Activated CD8-positive, alpha-beta T cell treated with anti-CD3 and anti-CD28 coated beads for 36 hours (primary cell): ENCODE results near the gene RABL6. TPM values are rescaled to one million over a fixed set of nuclear protein-coding genes. Genes with fewer than 3 reads are reported as not detected.
"Not testable (repeated sequence)": the region's sequence is repeated elsewhere in the genome, so short reads cannot be mapped to it uniquely, and the experiment has no call there.

Experiments used
- ATAC-seq: fragments of 200-7000 bp; cut with Tn5 transposase; one replicate; pipeline ENCODE4 v1.10.0; 2021; ENCODE audit warnings: mild to moderate bottlenecking, moderate library complexity
- CTCF ChIA-PET: fragments of 350-600 bp; sonication (Branson Sonifier 250); formaldehyde crosslinking; loops from one replicate; lab custom pipeline; 2021; ENCODE audit warnings: antibody characterized with exemption; lab: Charles Lee
- POLR2A ChIA-PET: fragments of 350-600 bp; sonication (Branson Sonifier 250); formaldehyde crosslinking; loops from one replicate; lab custom pipeline; 2021; ENCODE audit warnings: antibody characterized with exemption; lab: Charles Lee
- DNase-seq: peaks from one replicate; pipeline ENCODE4 v3.0.0-alpha.2; 2020
- H3K27ac Mint-ChIP-seq: one replicate; pipeline ENCODE4 v1.8.0; 2021; ENCODE audit warnings: mild to moderate bottlenecking, mixed read lengths
- H3K27me3 Mint-ChIP-seq: one replicate; pipeline ENCODE4 v1.8.0; 2021; ENCODE audit warnings: mixed read lengths
- H3K36me3 Mint-ChIP-seq: one replicate; pipeline ENCODE4 v1.8.0; 2021; ENCODE audit warnings: low read depth, mixed read lengths
- H3K4me1 Mint-ChIP-seq: one replicate; pipeline ENCODE4 v1.8.0; 2021; ENCODE audit warnings: low read depth, mixed read lengths
- H3K4me3 Mint-ChIP-seq: one replicate; pipeline ENCODE4 v1.8.0; 2021; ENCODE audit warnings: mild to moderate bottlenecking, moderate library complexity, mixed read lengths
- H3K9me3 Mint-ChIP-seq: one replicate; pipeline ENCODE4 v1.8.0; 2021; ENCODE audit warnings: mixed read lengths
- intact Hi-C: fragments of 100-400 bp; cut with micrococcal nuclease; formaldehyde crosslinking; loops from one replicate; pipeline ENCODE4 v1.10.0; 2022
- total RNA-seq, 2 experiments: library from RNA; stranded (reverse); gene quantifications; one replicate each; pipeline ENCODE4 v1.2.3, GENCODE V29; 2021
- TF ChIP-seq, protein P1 (sequence below): fragments of 200-600 bp; IDR thresholded peaks from one replicate; pipeline ENCODE4 v1.8.0; 2022; ENCODE audit warnings: antibody characterized with exemption, mild to moderate bottlenecking

The RABL6 gene
- total RNA-seq, 2 experiments from 2014 or later, result 85.6 to 86.6 TPM

DNA sequence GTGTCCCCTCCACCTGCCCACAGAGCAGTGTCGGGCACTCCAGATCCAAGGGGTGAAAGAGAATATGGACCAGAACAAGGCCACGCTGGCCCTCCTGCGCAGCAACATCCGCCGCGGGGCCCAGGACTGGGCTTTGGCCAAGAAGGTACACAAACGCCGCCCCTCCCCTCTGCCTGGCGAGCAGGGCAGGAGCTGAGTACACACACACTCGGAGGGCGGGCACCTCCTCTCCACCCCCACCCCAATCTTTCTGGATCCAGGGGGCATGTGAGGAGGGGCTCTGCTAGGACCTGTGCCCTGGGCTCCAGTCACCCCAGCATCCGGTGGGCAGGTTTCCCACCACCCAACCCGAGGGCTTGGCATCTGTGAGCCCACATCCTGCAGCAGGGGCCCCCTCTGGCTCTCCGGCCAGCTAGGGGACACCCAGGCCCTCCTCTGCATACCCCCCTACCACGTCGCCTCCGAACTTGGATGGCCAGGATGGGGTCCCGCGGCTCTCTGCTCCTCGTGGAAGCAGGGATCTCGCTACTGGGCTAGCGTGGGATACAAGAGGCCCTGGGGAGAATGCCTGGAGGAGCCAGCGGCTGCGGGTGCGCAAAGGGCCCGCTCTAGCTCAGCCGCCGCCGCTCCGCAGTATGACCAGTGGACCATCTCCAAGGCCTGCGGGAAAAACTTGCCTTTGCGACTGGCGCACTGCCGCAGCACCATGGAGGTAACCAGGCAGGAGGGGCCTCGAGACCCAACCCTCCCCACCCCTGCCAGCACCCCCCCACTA lies 8.5 kb upstream of the RABL6 start:
- peaks cover 11% of the 10 kb centered on the region for H3K27me3 Mint-ChIP-seq
- H3K36me3 Mint-ChIP-seq, result no peaks in the 10 kb centered on the region
- H3K4me3 Mint-ChIP-seq, result peak overlapping the region; percentile 72
- ATAC-seq (no peak), DNase-seq (no peak)
- ChIA-PET POLR2A (interaction anchor here (0.6 to 1.5 kb wide), 2 partner anchors 71 to 146 kb away, joined by 3 to 4 read pairs; partner anchors contain the start of gene C8G), CTCF (interaction anchor here (2.0 kb wide), 1 partner anchor 236 kb away, joined by 7 read pairs; no protein-coding TSS in a partner anchor)
- no peak overlapping the region for H3K27ac Mint-ChIP-seq
- H3K9me3 Mint-ChIP-seq, result no peaks in the 10 kb centered on the region
- TF ChIP-seq, protein P1, sequence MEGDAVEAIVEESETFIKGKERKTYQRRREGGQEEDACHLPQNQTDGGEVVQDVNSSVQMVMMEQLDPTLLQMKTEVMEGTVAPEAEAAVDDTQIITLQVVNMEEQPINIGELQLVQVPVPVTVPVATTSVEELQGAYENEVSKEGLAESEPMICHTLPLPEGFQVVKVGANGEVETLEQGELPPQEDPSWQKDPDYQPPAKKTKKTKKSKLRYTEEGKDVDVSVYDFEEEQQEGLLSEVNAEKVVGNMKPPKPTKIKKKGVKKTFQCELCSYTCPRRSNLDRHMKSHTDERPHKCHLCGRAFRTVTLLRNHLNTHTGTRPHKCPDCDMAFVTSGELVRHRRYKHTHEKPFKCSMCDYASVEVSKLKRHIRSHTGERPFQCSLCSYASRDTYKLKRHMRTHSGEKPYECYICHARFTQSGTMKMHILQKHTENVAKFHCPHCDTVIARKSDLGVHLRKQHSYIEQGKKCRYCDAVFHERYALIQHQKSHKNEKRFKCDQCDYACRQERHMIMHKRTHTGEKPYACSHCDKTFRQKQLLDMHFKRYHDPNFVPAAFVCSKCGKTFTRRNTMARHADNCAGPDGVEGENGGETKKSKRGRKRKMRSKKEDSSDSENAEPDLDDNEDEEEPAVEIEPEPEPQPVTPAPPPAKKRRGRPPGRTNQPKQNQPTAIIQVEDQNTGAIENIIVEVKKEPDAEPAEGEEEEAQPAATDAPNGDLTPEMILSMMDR, result no peak
- intact Hi-C loops, result no loop called here
- H3K4me1 Mint-ChIP-seq, result peaks cover 28% of the 10 kb centered on the region

- ATAC-seq (peak; percentile 87), DNase-seq (peak; percentile 94)
- Mint-ChIP-seq H3K36me3 (no peaks in the 10 kb centered on the region), H3K27me3 (peaks cover 11% of the 10 kb centered on the region), H3K4me1 (peaks cover 28% of the 10 kb centered on the region), H3K9me3 (no peaks in the 10 kb centered on the region), H3K4me3 (peak overlapping the region; percentile 72), H3K27ac (no peak overlapping the region)
- intact Hi-C loops, result loop anchor here (10.0 kb wide), 1 partner anchor 55 kb away; the partner anchor contains the start of genes LCN10 and LCN6
- CTCF ChIA-PET, result interaction anchor here (1.5 to 2.1 kb wide), 3 partner anchors 8 to 235 kb away, joined by 4 to 7 read pairs (median 6); no protein-coding TSS in a partner anchor
- POLR2A ChIA-PET, result interaction anchor here (0.6 to 1.5 kb wide), 3 partner anchors 8 to 145 kb away, joined by 3 to 4 read pairs (median 3); partner anchors contain the start of gene C8G
- TF ChIP-seq, protein P1, result no peak
Observed at GRCh38 chr9:136799854-136800657, 7.7 kb upstream of the RABL6 start.

- intact Hi-C loops, result loop anchor here (10.0 kb wide), 1 partner anchor 58 kb away; the partner anchor contains the start of genes LCN10 and LCN6
- ATAC-seq, result no peak
- TF ChIP-seq, protein P1, result no peak
- POLR2A ChIA-PET, result no interaction called here
- CTCF ChIA-PET, result no interaction called here
- H3K4me1 Mint-ChIP-seq, result peaks cover 21% of the 10 kb centered on the region
- DNase-seq, result no peak
- H3K4me3 Mint-ChIP-seq, result no peak overlapping the region
- peaks cover 7% of the 10 kb centered on the region for H3K27me3 Mint-ChIP-seq
- H3K9me3 Mint-ChIP-seq, result no peaks in the 10 kb centered on the region
- no peaks in the 10 kb centered on the region for H3K36me3 Mint-ChIP-seq
- no peak overlapping the region for H3K27ac Mint-ChIP-seq
Observed at GRCh38 chr9:136802321-136802720, 5.4 kb upstream of the RABL6 start.

- H3K9me3 Mint-ChIP-seq, H3K27me3 Mint-ChIP-seq, H3K4me3 Mint-ChIP-seq, H3K27ac Mint-ChIP-seq, ATAC-seq, CTCF ChIA-PET, H3K36me3 Mint-ChIP-seq, DNase-seq: not testable (repeated sequence)
- POLR2A ChIA-PET, result interaction anchor here (1.4 kb wide), 1 partner anchor 132 kb away, joined by 3 read pairs; no protein-coding TSS in a partner anchor
- intact Hi-C loops, result loop anchor here (10.0 kb wide), 1 partner anchor 58 kb away; the partner anchor contains the start of genes LCN10 and LCN6
- H3K4me1 Mint-ChIP-seq, result peaks cover 21% of the 10 kb centered on the region
Observed at GRCh38 chr9:136803009-136803550, 4.7 kb upstream of the RABL6 start.
